Measurements from ENCODE around the gene ANKRD27.

- no peak for TF ChIP-seq POLR2A (IDR thresholded peaks at IDR 0.05)
- TF ChIP-seq CTCF (IDR thresholded peaks at IDR 0.05) = no peak
- TF ChIP-seq POLR2AphosphoS5 (IDR thresholded peaks at IDR 0.05) = no peak
Observed at GRCh38 chr19:32566246-32566830, 108.6 kb downstream of the ANKRD27 start.
